Fibroblast of mammary gland (primary cell): ENCODE measurements around the gene ZNF264.
"Not testable (repeated sequence)": the region's sequence is repeated elsewhere in the genome, so short reads cannot be mapped to it uniquely, and the experiment has no call there.

Experiments used
- DNase-seq: peaks from one replicate; pipeline ENCODE4 v3.0.0-alpha.2; 2010; ENCODE audit warnings: low read depth
- H3K4me3 ChIP-seq: 2 replicates; pipeline ENCODE4 v1.5.1; 2011; ENCODE audit warnings: low read depth, mild to moderate bottlenecking, low read length, moderate library complexity; ENCODE audit not compliant: control insufficient read depth
- CTCF ChIP-seq: conservative IDR thresholded peaks from 2 replicates; pipeline ENCODE4 v1.5.1; 2011; ENCODE audit warnings: low read depth, low read length, inconsistent platforms; ENCODE audit not compliant: control insufficient read depth, insufficient read depth

Gene ZNF264

GRCh38 chr19:57171551-57172081 is 19.7 kb upstream of the ZNF264 start:
- peak overlapping the region; percentile 24 for H3K4me3 ChIP-seq
- peak; percentile 17 for DNase-seq
- no peak for TF ChIP-seq CTCF

GRCh38 chr19:57190301-57190700 is 999 bp upstream of the ZNF264 start:
- no peak overlapping the region for H3K4me3 ChIP-seq
- no peak for TF ChIP-seq CTCF
- no peak for DNase-seq

- TF ChIP-seq CTCF = no peak
- no peak for DNase-seq
- H3K4me3 ChIP-seq = peak overlapping the region; percentile 91
Measured at GRCh38 chr19:57192077-57192420, 749 bp downstream of the ZNF264 start.

GRCh38 chr19:57192993-57193392 is 1.7 kb downstream of the ZNF264 start:
- H3K4me3 ChIP-seq = no peak overlapping the region
- TF ChIP-seq CTCF = no peak
- DNase-seq = no peak

GRCh38 chr19:57197874-57198273 is 6.6 kb downstream of the ZNF264 start:
- not testable (repeated sequence) for DNase-seq, H3K4me3 ChIP-seq

- TF ChIP-seq CTCF = no peak
- no peak overlapping the region for H3K4me3 ChIP-seq
- no peak for DNase-seq
Measured at GRCh38 chr19:57202160-57202559, 10.9 kb downstream of the ZNF264 start.

- H3K4me3 ChIP-seq = no peak overlapping the region
- TF ChIP-seq CTCF = no peak
- no peak for DNase-seq
Measured at GRCh38 chr19:57210381-57210780, 19.1 kb downstream of the ZNF264 start.
